Superior temporal gyrus (tissue), 1 donor: ENCODE data around the gene AFM.

Experiments
- DNase-seq: peaks from one replicate; pipeline ENCODE4 v3.0.0-alpha.2; 2016; ENCODE audit errors: extremely low spot score

AFM gene, protein sequence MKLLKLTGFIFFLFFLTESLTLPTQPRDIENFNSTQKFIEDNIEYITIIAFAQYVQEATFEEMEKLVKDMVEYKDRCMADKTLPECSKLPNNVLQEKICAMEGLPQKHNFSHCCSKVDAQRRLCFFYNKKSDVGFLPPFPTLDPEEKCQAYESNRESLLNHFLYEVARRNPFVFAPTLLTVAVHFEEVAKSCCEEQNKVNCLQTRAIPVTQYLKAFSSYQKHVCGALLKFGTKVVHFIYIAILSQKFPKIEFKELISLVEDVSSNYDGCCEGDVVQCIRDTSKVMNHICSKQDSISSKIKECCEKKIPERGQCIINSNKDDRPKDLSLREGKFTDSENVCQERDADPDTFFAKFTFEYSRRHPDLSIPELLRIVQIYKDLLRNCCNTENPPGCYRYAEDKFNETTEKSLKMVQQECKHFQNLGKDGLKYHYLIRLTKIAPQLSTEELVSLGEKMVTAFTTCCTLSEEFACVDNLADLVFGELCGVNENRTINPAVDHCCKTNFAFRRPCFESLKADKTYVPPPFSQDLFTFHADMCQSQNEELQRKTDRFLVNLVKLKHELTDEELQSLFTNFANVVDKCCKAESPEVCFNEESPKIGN

DNA sequence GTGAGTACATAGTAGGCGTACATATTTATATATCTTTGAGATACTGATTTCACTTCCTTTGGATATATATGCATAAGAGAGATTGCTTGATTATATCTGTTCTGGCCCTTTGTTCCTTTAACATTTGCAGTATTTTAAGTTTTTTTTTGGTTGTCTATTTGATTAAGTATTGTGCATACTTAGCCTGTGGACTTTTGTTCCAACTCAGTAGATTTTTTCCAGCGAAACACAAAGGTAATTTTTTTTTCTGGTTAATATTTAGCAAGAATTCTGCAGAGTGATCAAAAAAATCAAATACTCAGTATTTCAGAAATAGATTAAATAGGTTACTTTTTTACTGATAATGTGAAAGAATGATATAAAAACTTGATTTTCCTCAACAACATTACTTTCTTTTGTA, at the start of gene AFM:
Gene AFM, plus strand, starts transcription at position 388 of the 400 bp plus-strand sequence. CDS start 31 bp downstream, outside the sequence.
- no peak for DNase-seq

DNA sequence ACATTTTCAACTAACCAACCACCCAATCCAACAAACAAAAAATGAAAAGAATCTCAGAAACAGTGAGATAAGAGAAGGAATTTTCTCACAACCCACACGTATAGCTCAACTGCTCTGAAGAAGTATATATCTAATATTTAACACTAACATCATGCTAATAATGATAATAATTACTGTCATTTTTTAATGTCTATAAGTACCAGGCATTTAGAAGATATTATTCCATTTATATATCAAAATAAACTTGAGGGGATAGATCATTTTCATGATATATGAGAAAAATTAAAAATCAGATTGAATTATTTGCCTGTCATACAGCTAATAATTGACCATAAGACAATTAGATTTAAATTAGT, 49.8 kb upstream of the AFM start:
- DNase-seq: no peak

DNA sequence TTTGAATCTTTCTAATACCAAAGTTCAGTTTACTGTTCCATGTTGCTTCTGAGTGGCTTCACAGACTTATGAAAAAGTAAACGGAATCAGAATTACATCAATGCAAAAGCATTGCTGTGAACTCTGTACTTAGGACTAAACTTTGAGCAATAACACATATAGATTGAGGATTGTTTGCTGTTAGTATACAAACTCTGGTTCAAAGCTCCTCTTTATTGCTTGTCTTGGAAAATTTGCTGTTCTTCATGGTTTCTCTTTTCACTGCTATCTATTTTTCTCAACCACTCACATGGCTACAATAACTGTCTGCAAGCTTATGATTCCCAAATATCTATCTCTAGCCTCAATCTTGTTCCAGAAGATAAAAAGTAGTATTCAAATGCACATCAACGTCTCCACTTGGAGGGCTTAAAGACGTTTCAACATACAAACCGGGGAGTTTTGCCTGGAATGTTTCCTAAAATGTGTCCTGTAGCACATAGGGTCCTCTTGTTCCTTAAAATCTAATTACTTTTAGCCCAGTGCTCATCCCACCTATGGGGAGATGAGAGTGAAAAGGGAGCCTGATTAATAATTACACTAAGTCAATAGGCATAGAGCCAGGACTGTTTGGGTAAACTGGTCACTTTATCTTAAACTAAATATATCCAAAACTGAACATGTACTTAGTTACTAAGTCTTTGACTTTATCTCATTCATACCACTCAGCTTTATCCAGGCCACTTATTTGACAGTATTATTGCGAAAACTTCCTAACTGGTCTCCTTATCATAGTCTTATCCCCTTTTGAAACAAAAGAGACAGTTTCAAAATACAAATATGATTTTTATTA, 49.2 kb upstream of the AFM start:
- no peak for DNase-seq

DNA sequence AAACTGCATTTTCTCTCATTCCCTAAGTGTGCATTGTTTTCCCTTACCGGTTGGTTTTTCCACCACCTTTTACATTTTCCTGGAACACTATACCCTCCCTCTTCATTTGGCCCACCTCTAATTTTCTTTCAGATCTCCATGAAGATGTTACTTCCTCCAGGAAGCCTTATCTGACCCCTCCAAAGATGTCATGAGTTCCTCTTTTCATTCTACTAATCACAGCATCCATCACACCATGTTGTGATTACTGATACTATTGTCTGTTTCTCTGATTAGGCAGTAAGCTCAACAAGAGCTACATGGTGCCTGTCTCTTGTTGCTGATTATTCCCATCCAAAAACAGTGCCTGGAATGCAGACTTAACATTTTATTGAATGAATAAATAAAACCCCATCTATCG, 48.4 kb upstream of the AFM start:
- DNase-seq: no peak

DNA sequence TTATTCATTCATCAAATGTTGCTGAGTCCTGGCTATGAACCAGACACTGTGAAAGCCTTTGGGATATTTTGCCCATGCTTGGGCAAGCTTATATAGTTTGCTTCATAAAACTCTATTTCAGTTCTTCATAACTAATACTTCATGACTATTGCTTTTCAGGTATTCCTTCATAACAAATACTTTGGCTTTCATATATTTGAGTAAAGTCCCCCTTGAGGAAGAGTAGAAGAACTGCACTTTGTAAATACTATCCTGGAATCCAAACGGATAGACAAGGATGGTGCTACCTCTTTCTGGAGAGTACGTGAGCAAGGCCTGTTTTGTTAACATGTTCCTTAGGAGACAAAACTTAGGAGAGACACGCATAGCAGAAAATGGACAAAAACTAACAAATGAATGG, 47.2 kb upstream of the AFM start:
- DNase-seq: no peak

DNA sequence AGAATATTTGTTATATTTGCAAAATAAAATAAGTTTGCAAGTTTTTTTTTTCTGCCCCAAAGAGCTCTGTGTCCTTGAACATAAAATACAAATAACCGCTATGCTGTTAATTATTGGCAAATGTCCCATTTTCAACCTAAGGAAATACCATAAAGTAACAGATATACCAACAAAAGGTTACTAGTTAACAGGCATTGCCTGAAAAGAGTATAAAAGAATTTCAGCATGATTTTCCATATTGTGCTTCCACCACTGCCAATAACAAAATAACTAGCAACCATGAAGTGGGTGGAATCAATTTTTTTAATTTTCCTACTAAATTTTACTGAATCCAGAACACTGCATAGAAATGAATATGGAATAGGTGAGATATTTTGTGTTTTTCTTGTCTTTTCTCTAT, 45.6 kb upstream of the AFM start, which contains the start of gene AFP:
Gene AFP, plus strand, starts transcription at position 238 of the 400 bp plus-strand sequence. Its CDS starts 42 bp downstream, at position 280.
- no peak for DNase-seq

DNA sequence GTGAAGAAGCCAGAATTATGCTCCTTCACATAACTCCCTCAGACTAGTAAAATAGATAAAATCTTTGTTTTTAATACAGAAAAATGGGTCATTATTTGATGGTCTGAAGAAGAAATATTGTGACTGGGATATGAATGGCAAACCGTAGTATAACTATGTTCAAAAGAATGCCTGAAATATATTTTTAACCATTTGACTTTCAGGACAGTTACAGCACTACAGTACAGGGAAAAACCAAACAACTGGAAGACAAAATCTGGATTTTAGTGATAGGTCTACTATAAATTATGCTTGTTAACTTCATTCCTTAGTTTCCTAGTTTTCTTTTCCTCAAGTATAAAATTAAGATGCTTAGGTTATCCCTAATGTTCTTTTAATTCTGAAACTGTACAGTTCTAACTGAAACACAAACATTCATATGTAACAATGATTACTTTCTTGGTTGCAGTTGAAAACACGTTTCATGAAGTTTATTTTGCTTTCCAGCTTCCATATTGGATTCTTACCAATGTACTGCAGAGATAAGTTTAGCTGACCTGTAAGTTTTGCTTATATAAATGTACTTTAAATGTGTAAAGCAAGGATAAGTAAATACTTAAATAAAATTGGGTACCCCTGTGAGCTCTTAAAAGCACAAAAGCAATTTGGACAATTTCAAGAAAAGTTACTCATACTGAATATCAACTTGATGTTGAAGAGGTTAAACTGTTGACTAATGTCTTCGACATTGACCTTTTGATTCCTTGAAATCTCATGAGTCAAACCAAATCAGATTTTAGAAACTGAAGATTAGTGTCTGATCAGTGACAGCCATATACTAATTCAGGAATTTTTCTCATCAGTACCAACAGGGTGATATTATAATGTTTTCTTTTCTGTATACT, 44.6 kb upstream of the AFM start:
- no peak for DNase-seq

DNA sequence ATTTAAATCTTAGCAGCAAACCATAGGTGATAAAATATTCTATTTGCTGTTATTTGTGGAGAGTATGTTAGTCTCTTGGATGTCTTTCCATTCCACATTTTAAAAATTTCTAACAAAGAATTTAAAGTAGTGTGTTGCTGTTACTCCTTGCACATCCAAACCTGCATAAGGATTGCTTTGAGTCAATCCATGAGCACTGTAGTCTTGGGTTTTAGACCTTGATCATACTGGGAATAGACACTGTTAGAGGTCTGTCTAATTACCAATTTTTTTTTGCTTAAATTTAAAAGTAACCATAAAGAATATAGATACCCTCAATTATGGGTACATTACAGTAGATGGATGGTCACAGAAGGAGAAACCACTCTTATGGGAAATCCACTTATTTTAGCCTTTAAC, 44.0 kb upstream of the AFM start:
- no peak for DNase-seq

DNA sequence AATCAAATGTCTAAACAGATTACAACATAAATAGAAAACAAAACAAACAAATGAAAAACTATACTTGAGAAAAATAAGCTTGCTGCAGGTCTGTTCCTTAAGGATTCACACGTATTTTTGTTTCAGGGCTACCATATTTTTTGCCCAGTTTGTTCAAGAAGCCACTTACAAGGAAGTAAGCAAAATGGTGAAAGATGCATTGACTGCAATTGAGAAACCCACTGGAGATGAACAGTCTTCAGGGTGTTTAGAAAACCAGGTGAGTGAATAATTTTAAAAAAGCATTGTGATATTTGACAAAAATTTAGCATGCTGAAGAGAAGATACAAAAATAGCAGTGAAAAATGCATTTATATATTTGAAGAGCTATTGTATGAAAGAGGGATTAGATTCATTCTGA, 43.5 kb upstream of the AFM start:
- no peak for DNase-seq

DNA sequence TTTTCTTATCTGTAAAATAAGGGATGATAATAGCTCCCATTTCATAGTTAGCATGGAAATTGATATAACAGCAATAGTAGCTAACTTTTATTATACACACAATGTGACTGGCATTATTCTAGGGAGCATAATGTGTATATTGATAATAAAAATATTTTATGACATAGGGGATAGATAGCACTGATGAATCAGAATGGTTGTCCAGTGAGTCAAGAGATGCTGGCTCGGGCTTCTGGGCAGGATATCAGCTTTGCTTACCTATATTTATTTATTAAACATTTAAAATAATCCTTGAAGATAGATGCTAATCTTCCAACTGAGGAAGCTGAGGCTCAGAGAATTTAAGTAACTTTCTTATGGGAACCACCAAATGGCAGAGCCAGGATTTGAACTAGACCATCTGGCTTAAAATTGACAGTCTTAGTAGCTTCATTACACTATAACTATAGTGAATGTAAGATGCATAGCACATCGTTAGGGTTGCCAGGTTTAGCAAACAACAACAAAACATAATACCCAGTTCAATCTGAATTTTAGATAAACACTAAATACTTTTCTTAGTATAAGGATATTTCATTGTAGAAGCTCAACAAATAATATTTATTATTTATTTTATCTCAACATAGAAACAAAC, 42.8 kb upstream of the AFM start:
- DNase-seq: no peak

DNA sequence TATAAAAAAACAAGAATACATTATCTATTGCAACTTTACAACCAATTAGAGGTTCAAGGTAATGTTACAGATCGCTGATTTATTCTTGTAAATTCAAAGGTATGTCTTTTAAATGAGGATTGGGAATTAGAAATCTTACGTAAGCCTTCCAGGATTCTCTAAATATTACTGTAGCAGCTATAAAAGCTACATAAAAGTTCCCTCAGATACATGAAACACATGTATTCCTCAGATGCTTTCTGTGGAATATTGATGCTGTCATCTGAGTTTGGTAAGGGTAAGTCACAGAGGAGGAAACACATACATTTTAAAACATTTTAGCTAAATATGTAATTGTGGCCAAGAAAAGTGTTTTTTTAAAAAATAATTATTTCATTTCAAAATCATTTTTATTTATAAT, 42.1 kb upstream of the AFM start:
- DNase-seq: no peak

DNA sequence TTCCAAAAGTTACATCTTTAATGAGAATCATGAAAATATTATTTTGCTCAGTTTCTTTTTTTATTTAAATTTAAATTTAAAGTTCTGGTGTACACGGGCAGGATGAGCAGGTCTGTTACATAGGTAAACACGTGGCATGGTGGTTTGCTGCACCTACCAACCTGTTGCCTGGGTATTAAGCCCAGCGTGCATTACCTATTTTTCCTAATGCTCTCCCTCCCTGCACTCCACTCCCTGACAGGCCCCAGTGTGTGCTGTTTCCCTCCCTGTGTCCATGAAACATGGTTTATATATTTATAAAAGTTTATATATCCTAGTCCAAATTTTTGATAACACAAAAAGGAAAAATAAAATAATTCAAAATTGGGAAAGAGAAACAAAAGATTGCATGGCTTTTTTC, 41.6 kb upstream of the AFM start:
- DNase-seq: no peak

DNA sequence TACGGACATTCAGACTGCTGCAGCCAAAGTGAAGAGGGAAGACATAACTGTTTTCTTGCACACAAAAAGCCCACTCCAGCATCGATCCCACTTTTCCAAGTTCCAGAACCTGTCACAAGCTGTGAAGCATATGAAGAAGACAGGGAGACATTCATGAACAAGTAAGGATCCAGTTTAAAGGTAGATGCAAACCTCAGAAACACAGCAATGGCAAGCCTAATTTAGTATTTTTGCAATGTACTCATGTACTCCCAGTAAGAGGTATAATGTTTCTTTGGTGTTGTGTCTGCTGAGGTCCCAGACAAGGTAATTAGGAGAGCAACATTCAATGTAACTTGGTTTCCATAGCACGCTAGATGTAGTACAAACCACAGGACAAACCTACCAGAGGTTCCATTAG, 40.9 kb upstream of the AFM start:
- no peak for DNase-seq

DNA sequence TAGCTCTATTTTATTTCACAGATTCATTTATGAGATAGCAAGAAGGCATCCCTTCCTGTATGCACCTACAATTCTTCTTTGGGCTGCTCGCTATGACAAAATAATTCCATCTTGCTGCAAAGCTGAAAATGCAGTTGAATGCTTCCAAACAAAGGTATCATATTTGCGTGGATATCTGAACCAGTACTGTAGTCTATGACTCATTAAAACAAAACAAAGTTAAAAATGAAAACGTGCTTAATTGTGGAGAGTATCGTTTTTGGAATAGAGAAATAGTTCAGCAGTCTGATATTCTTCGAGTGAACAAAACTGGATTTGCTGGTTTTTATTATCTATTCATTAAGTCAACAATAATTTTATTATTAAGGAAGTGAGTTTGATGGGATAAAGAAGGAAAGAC, 39.3 kb upstream of the AFM start:
- DNase-seq: no peak

DNA sequence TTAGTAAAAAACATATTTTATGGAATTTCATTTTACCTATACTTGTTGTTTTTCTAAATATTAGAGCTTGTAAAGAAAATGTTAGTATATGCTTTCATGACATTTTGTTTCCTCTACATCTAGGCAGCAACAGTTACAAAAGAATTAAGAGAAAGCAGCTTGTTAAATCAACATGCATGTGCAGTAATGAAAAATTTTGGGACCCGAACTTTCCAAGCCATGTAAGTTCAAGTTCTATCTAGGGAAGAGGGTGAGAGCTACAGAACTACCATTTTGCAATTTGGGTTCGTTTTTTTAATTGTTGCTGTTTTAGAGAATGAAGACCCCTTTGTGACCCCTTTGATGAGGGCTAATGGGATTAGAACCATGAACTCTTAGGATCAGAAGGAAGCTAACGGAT, 38.3 kb upstream of the AFM start:
- DNase-seq: no peak

DNA sequence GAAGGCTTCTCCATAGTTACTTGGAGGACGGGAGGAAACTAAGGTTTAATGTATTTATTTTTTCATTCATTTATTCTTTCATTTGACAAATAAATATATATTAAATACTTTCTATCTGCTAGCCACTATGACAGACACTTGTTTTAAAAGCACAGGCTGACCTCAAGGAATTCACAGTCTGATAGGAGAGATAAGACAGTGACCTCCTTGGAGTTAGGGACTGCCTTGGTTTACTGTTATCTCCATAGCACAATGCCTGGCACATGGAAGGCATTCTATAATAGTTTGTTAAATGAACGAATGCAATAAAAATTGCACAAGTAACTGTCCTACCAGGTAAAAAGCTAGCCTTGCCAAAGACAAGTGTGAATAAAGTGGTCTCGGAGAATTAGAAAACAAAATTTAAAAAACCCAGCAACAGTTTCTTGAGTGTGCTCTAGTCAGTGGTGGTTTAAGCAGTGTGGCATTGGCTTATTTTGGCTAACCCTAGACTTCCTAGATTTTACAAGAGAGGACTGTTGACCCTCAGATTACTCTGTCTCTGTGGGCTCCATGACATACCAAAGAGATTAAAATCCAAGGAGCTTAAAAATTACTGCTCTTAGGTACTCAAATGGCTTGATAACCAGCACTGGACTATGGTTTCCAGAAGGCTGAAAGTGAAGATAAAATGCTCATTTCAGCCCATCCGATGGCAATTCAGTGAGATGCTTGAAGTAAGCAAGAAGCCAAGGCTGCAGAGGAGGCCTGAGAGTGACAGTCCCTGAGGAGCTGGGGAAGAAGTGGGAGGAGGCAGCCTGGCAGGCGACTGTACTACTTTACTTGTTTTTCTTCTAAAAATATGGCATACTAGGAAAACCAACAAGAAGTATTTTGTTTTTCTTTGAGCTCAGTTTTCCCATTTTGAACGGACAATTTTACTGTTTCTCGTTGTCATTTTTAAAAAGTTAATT, 35.9 kb upstream of the AFM start:
- no peak for DNase-seq

DNA sequence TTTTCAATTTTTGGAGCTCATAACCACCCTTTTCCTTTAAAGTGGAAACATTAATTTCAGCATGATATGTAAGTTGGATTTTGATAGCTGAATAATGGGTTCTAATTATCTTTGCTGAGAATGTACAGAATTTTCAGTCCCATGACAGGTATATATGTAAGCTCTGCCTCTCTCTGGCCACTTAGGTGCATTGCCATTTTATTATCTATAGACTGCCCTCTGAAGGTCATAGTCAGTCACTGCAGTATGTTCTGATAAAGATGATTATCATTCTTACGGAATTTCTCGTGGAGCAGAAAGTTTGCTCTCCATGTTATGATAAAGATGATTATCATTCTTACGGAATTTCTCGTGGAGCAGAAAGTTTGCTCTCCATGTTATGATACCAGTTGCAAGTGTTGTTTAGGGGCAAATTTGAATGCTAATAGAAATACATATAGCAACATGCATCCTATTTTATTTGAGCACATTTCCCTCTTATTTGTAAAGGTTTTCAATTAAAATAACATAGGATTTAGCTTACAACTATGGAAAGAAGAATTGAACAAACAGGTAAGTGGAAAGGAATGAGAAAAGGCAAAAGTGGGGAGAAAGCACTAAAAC, 35.1 kb upstream of the AFM start:
- DNase-seq: peak; percentile 68

DNA sequence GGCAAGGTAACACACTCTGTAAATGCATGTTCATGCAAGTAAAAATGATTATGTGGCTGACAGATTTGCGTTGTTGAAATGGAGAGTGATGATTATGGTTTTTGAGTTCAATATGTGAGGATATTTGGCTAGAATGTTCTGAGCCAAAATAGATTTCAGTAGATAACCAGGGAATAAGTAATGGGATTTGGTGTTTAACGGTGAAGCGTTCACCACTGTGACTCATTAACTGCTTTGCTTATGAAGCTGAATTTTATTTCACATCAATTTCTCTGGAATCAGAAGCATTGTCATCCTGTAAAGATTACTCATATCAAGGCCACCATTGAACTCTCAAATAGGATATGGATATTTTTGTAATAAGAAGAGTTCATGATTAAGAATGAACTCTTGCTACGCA, 33.9 kb upstream of the AFM start:
- DNase-seq: no peak

DNA sequence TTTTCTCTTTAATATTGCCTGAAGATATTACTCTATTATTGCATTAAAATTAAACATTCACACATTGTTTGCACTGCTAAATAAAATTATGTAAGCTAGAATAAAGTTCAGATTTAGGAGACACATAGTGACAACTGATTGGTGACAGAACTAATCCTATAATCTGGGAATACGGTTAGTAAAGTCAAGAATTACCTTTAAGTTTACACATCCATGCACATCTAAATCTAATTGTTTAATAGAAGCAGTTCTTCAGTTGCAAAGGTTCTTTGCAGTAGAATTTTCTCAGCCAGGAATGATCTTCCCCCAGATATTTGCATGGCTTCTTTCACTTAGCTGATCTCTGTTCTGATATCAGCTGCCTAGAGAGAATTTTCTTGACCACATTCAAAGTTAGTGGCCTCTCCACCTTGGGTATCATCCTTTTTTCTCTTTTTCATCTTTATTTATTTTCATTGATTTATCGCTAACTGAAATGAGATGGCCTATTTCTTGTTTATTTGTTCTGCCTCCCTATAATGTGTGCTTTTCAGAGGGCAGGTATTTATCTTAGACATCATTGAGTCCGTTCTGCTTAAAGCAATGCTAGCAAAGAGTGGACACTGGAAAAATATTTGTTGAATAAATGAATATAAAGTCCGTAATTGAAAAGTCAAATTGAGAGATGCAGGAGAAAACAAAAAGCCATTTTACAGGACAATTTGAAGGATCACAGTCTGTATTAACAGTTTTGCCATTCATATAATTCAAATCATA, 32.9 kb upstream of the AFM start:
- DNase-seq: no peak
